ENCODE data around the gene PIAS4. TPM values are rescaled to one million over a fixed set of nuclear protein-coding genes. Genes with fewer than 3 reads are reported as not detected.
A peak's percentile ranks its signal among the peaks of the same experiment; 100 is the strongest.

PIAS4 gene
- total RNA-seq, 2 experiments from 2014 or later: 32.1 to 38.3 TPM

GRCh38 chr19:4068047-4068966, 60.8 kb downstream of the PIAS4 start:
- POLR2A ChIA-PET: interaction anchor here (0.6 to 3.3 kb wide), 9 partner anchors 9 to 47 kb away, joined by 3 to 29 read pairs (median 5); no protein-coding TSS in a partner anchor
- Mint-ChIP-seq H3K4me1 (peaks cover 28% of the 10 kb centered on the region), H3K9me3 (no peaks in the 10 kb centered on the region), H3K27me3 (no peaks in the 10 kb centered on the region), H3K4me3 (peak overlapping the region; percentile 90), H3K36me3 (peaks cover 3% of the 10 kb centered on the region), H3K27ac (peak overlapping the region; percentile 92)
- DNase-seq: no peak
- ATAC-seq (ENCODE audit: low read depth): no peak

GRCh38 chr19:4069331-4069959, 61.9 kb downstream of the PIAS4 start:
- H3K4me1 Mint-ChIP-seq: peaks cover 28% of the 10 kb centered on the region
- ATAC-seq (ENCODE audit: low read depth) (no peak), DNase-seq (peak; percentile 76)
- H3K27me3 Mint-ChIP-seq: no peaks in the 10 kb centered on the region
- no peaks in the 10 kb centered on the region for H3K36me3 Mint-ChIP-seq
- peak overlapping the region; percentile 90 for H3K4me3 Mint-ChIP-seq
- POLR2A ChIA-PET: interaction anchor here (1.0 to 3.3 kb wide), 7 partner anchors 8 to 46 kb away, joined by 3 to 18 read pairs (median 5); no protein-coding TSS in a partner anchor
- H3K27ac Mint-ChIP-seq: peak overlapping the region; percentile 92
- no peaks in the 10 kb centered on the region for H3K9me3 Mint-ChIP-seq

- no peak for ATAC-seq (ENCODE audit: low read depth)
- POLR2A ChIA-PET: no interaction called here
- Mint-ChIP-seq H3K36me3 (no peaks in the 10 kb centered on the region), H3K27me3 (no peaks in the 10 kb centered on the region), H3K9me3 (no peaks in the 10 kb centered on the region), H3K4me1 (peaks cover 45% of the 10 kb centered on the region), H3K27ac (no peak overlapping the region), H3K4me3 (no peak overlapping the region)
- DNase-seq: no peak
Observed at GRCh38 chr19:4071610-4072009, 64.1 kb downstream of the PIAS4 start.

- H3K4me1 Mint-ChIP-seq: peaks cover 38% of the 10 kb centered on the region
- H3K36me3 Mint-ChIP-seq: no peaks in the 10 kb centered on the region
- ATAC-seq (ENCODE audit: low read depth): peak; percentile 41
- POLR2A ChIA-PET: interaction anchor here (2.1 to 4.5 kb wide), 2 partner anchors 9 to 14 kb away, joined by 8 to 36 read pairs; partner anchors contain the start of gene ZBTB7A
- peak overlapping the region; percentile 70 for H3K4me3 Mint-ChIP-seq
- H3K9me3 Mint-ChIP-seq: no peaks in the 10 kb centered on the region
- peak overlapping the region; percentile 87 for H3K27ac Mint-ChIP-seq
- H3K27me3 Mint-ChIP-seq: no peaks in the 10 kb centered on the region
- no peak for DNase-seq
Observed at GRCh38 chr19:4075373-4075772, 67.8 kb downstream of the PIAS4 start.

GRCh38 chr19:4077007-4077374, 69.5 kb downstream of the PIAS4 start:
- H3K27ac Mint-ChIP-seq: peak overlapping the region; percentile 95
- peak overlapping the region; percentile 87 for H3K4me3 Mint-ChIP-seq
- POLR2A ChIA-PET: interaction anchor here (0.8 to 4.5 kb wide), 7 partner anchors 9 to 69 kb away, joined by 3 to 36 read pairs (median 8); partner anchors contain the start of genes PIAS4 and ZBTB7A
- H3K4me1 Mint-ChIP-seq: peaks cover 45% of the 10 kb centered on the region
- ATAC-seq (ENCODE audit: low read depth): no peak
- no peaks in the 10 kb centered on the region for H3K9me3 Mint-ChIP-seq
- H3K36me3 Mint-ChIP-seq: no peaks in the 10 kb centered on the region
- H3K27me3 Mint-ChIP-seq: no peaks in the 10 kb centered on the region
- no peak for DNase-seq

- H3K36me3 Mint-ChIP-seq: no peaks in the 10 kb centered on the region
- H3K4me1 Mint-ChIP-seq: peaks cover 48% of the 10 kb centered on the region
- H3K27me3 Mint-ChIP-seq: no peaks in the 10 kb centered on the region
- H3K4me3 Mint-ChIP-seq: peak overlapping the region; percentile 87
- POLR2A ChIA-PET: interaction anchor here (1.0 to 4.5 kb wide), 7 partner anchors 9 to 37 kb away, joined by 4 to 36 read pairs (median 8); partner anchors contain the start of gene ZBTB7A
- DNase-seq (peak; percentile 70), ATAC-seq (ENCODE audit: low read depth) (peak; percentile 73)
- peak overlapping the region; percentile 95 for H3K27ac Mint-ChIP-seq
- no peaks in the 10 kb centered on the region for H3K9me3 Mint-ChIP-seq
Observed at GRCh38 chr19:4077800-4078684, 70.5 kb downstream of the PIAS4 start.

- ATAC-seq (ENCODE audit: low read depth): no peak
- DNase-seq: no peak
- H3K9me3 Mint-ChIP-seq: no peaks in the 10 kb centered on the region
- H3K4me1 Mint-ChIP-seq: peaks cover 46% of the 10 kb centered on the region
- H3K4me3 Mint-ChIP-seq: no peak overlapping the region
- peaks cover 1% of the 10 kb centered on the region for H3K36me3 Mint-ChIP-seq
- POLR2A ChIA-PET: interaction anchor here (0.6 to 0.8 kb wide), 3 partner anchors 19 to 95 kb away, joined by 3 to 5 read pairs (median 4); partner anchors contain the start of gene EEF2
- H3K27me3 Mint-ChIP-seq: no peaks in the 10 kb centered on the region
- H3K27ac Mint-ChIP-seq: peak overlapping the region; percentile 48
Observed at GRCh38 chr19:4080473-4080872, 72.9 kb downstream of the PIAS4 start.

GRCh38 chr19:4081441-4082129, 74.0 kb downstream of the PIAS4 start:
- POLR2A ChIA-PET: interaction anchor here (0.6 to 3.8 kb wide), 4 partner anchors 13 to 96 kb away, joined by 3 to 16 read pairs (median 4); partner anchors contain the start of gene EEF2
- peaks cover 1% of the 10 kb centered on the region for H3K36me3 Mint-ChIP-seq

GRCh38 chr19:4082172-4082571, 74.6 kb downstream of the PIAS4 start:
- Mint-ChIP-seq H3K4me3 (no peak overlapping the region), H3K9me3 (no peaks in the 10 kb centered on the region), H3K27me3 (no peaks in the 10 kb centered on the region), H3K4me1 (peaks cover 42% of the 10 kb centered on the region), H3K27ac (peak overlapping the region; percentile 54), H3K36me3 (peaks cover 1% of the 10 kb centered on the region)
- ATAC-seq (ENCODE audit: low read depth) (no peak), DNase-seq (no peak)
- POLR2A ChIA-PET: interaction anchor here (3.8 kb wide), 1 partner anchor 22 kb away, joined by 16 read pairs; no protein-coding TSS in a partner anchor

More at GRCh38 chr19:4081441-4082129, 74.0 kb downstream of the PIAS4 start:
- DNase-seq: no peak
- H3K4me3 Mint-ChIP-seq: no peak overlapping the region
- no peaks in the 10 kb centered on the region for H3K27me3 Mint-ChIP-seq
- peaks cover 46% of the 10 kb centered on the region for H3K4me1 Mint-ChIP-seq
- ATAC-seq (ENCODE audit: low read depth): no peak
- peak overlapping the region; percentile 63 for H3K27ac Mint-ChIP-seq
- no peaks in the 10 kb centered on the region for H3K9me3 Mint-ChIP-seq

GRCh38 chr19:4083677-4084546, 76.4 kb downstream of the PIAS4 start:
- DNase-seq: peak; percentile 74
- peak overlapping the region; percentile 89 for H3K27ac Mint-ChIP-seq
- POLR2A ChIA-PET: interaction anchor here (1.2 to 3.8 kb wide), 6 partner anchors 9 to 31 kb away, joined by 3 to 16 read pairs (median 6); partner anchors contain the start of gene ZBTB7A

GRCh38 chr19:4084547-4084877, 77.0 kb downstream of the PIAS4 start:
- H3K9me3 Mint-ChIP-seq: no peaks in the 10 kb centered on the region
- no peak for DNase-seq
- no peak for ATAC-seq (ENCODE audit: low read depth)
- POLR2A ChIA-PET: interaction anchor here (1.2 to 3.8 kb wide), 5 partner anchors 9 to 31 kb away, joined by 3 to 16 read pairs (median 6); partner anchors contain the start of gene ZBTB7A
- H3K4me1 Mint-ChIP-seq: peaks cover 51% of the 10 kb centered on the region
- peak overlapping the region; percentile 89 for H3K27ac Mint-ChIP-seq
- H3K4me3 Mint-ChIP-seq: peak overlapping the region; percentile 79
- H3K36me3 Mint-ChIP-seq: peaks cover 3% of the 10 kb centered on the region
- no peaks in the 10 kb centered on the region for H3K27me3 Mint-ChIP-seq

More at GRCh38 chr19:4083677-4084546, 76.4 kb downstream of the PIAS4 start:
- Mint-ChIP-seq H3K4me1 (peaks cover 45% of the 10 kb centered on the region), H3K36me3 (peaks cover 3% of the 10 kb centered on the region), H3K27me3 (no peaks in the 10 kb centered on the region), H3K4me3 (peak overlapping the region; percentile 79), H3K9me3 (no peaks in the 10 kb centered on the region)
- peak; percentile 59 for ATAC-seq (ENCODE audit: low read depth)
